Hepatocyte (in vitro differentiated cells): ENCODE results near the gene COTL1.

Experiments used
- EZH2 ChIP-seq: fragments of 200-600 bp; sonication (generic); IDR thresholded peaks from 2 replicates; pipeline ENCODE4 v1.6.1; 2016; ENCODE audit warnings: antibody characterized with exemption, mild to moderate bottlenecking, borderline replicate concordance
- TF ChIP-seq, protein P1 (sequence below): fragments of 200-600 bp; sonication (generic); IDR thresholded peaks from 2 replicates; pipeline ENCODE4 v1.5.1; 2016; ENCODE audit warnings: antibody characterized with exemption, mild to moderate bottlenecking; ENCODE audit not compliant: poor library complexity

DNA sequence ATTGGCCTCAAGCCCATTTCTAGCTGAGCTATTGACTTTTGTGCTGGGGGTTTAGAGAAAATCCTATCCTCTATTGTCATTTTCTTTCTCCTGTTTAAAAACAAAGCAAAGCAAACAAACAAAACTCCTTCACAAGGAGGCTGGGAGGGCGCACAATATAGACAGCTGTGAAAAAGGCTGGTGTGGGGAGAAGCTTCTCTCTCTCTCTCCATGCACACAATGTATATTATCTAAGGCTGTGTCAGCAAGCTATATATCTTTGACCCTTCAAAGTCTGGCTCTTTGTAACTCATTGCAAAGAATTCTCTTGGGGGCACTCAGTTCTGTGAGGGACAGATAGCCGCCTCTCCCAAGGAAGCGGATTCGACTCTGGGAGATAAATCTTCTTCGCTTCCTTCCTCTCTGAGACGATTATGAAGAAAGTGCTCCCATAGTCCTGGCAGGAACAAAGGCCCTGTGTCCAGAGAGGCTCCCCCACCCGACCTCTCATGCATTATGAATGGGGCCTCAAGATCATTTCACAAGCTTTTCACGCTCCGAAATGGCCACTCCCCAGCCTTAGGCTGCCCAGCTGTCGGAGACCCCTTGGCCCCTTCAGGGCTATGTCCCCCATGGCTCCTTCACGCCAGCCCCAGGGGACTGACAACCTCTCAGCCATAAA is 80.3 kb downstream of the COTL1 start:
- TF ChIP-seq, protein P1, sequence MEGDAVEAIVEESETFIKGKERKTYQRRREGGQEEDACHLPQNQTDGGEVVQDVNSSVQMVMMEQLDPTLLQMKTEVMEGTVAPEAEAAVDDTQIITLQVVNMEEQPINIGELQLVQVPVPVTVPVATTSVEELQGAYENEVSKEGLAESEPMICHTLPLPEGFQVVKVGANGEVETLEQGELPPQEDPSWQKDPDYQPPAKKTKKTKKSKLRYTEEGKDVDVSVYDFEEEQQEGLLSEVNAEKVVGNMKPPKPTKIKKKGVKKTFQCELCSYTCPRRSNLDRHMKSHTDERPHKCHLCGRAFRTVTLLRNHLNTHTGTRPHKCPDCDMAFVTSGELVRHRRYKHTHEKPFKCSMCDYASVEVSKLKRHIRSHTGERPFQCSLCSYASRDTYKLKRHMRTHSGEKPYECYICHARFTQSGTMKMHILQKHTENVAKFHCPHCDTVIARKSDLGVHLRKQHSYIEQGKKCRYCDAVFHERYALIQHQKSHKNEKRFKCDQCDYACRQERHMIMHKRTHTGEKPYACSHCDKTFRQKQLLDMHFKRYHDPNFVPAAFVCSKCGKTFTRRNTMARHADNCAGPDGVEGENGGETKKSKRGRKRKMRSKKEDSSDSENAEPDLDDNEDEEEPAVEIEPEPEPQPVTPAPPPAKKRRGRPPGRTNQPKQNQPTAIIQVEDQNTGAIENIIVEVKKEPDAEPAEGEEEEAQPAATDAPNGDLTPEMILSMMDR = no peak
- TF ChIP-seq EZH2 = no peak
